Keratinocyte (primary cell): ENCODE results near the gene CFP. TPM values are rescaled to one million over a fixed set of nuclear protein-coding genes. Genes with fewer than 3 reads are reported as not detected.
A peak's percentile ranks its signal among the peaks of the same experiment; 100 is the strongest.

Source experiments
- DNase-seq: peaks from one replicate; pipeline ENCODE4 v3.0.0-alpha.2; 2011; ENCODE audit warnings: low read depth, missing footprints, low spot score
- FAIRE-seq: peaks from 2 replicates; lab custom pipeline; 2011; peaks lifted over from hg19 to GRCh38; lab: Jason Lieb, UNC
- H2AFZ ChIP-seq: 2 replicates; pipeline ENCODE4 v1.6.0; 2012; ENCODE audit warnings: low read length, control low read depth, inconsistent platforms; ENCODE audit not compliant: control insufficient read depth
- H3K27ac ChIP-seq: 2 replicates; pipeline ENCODE4 v1.5.1; 2011; ENCODE audit warnings: low read length; ENCODE audit not compliant: control insufficient read depth, insufficient read depth
- H3K27me3 ChIP-seq: 3 replicates; pipeline ENCODE4 v1.6.0; 2011; ENCODE audit warnings: low read length; ENCODE audit not compliant: control insufficient read depth, insufficient read depth; ENCODE audit errors: extremely low read depth
- H3K36me3 ChIP-seq, 2 experiments: 2 replicates in 1 of 2; 3 replicates in 1 of 2; pipeline ENCODE4 v1.5.1; 2011; ENCODE audit warnings: low read length in 2 of 2, mild to moderate bottlenecking in 1 of 2; ENCODE audit not compliant: control insufficient read depth in 2 of 2, insufficient read depth in 2 of 2; ENCODE audit errors: extremely low read depth in 1 of 2
- H3K4me1 ChIP-seq: 3 replicates; pipeline ENCODE4 v1.5.1; 2011; ENCODE audit warnings: low read length; ENCODE audit not compliant: control insufficient read depth, insufficient read depth; ENCODE audit errors: extremely low read depth
- H3K4me2 ChIP-seq: 3 replicates; pipeline ENCODE4 v1.6.0; 2011; ENCODE audit warnings: low read depth, low read length; ENCODE audit not compliant: control insufficient read depth, insufficient read depth; ENCODE audit errors: extremely low read depth
- H3K4me3 ChIP-seq, 3 experiments: fragments of 200-600 bp in 1 of 3; sonication (generic) in 1 of 3; 2 replicates in 2 of 3; 3 replicates in 1 of 3; pipeline ENCODE4 v1.5.1; 2011 to 2016; ENCODE audit warnings: low read length in 3 of 3, mild to moderate bottlenecking in 3 of 3, control low read depth in 2 of 3, inconsistent platforms in 1 of 3, low read depth in 1 of 3, mixed read lengths in 1 of 3, mixed run types in 1 of 3, moderate library complexity in 1 of 3; ENCODE audit not compliant: control insufficient read depth in 2 of 3, insufficient read depth in 2 of 3; ENCODE audit errors: extremely low read depth in 1 of 3
- H3K79me2 ChIP-seq: 2 replicates; pipeline ENCODE4 v1.6.0; 2012; ENCODE audit warnings: low read length; ENCODE audit not compliant: control insufficient read depth, insufficient read depth
- H3K9ac ChIP-seq: 3 replicates; pipeline ENCODE4 v1.6.0; 2011; ENCODE audit warnings: low read length; ENCODE audit not compliant: control insufficient read depth, insufficient read depth; ENCODE audit errors: extremely low read depth
- H3K9me1 ChIP-seq: 3 replicates; pipeline ENCODE4 v1.6.0; 2011; ENCODE audit warnings: low read length; ENCODE audit not compliant: control insufficient read depth, insufficient read depth; ENCODE audit errors: extremely low read depth
- H3K9me3 ChIP-seq: 2 replicates; pipeline ENCODE4 v1.5.1; 2012; ENCODE audit warnings: low read depth, low read length; ENCODE audit not compliant: control insufficient read depth
- H4K20me1 ChIP-seq: 3 replicates; pipeline ENCODE4 v1.6.0; 2011; ENCODE audit warnings: low read length; ENCODE audit not compliant: control insufficient read depth, insufficient read depth; ENCODE audit errors: extremely low read depth
- CTCF ChIP-seq, 3 experiments: IDR thresholded peaks in 1 of 3; conservative IDR thresholded peaks in 1 of 3; optimal IDR thresholded peaks in 1 of 3; 2 replicates in 2 of 3; 3 replicates in 1 of 3; pipeline versions ENCODE3 to v1.5.1; 2011; ENCODE audit warnings: low read length in 3 of 3, mild to moderate bottlenecking in 3 of 3, moderate library complexity in 2 of 3, control low read depth in 1 of 3, inconsistent platforms in 1 of 3; ENCODE audit not compliant: insufficient read depth in 2 of 3; ENCODE audit errors: extremely low read depth in 1 of 3
- EZH2 ChIP-seq: IDR thresholded peaks from one replicate; pipeline ENCODE4 v1.6.1; 2012; ENCODE audit warnings: inconsistent platforms, mild to moderate bottlenecking, low read length, moderate library complexity
- dilution Hi-C: fragments of 300-500 bp; cut with MboI; formaldehyde crosslinking; loops from one replicate; pipeline ENCODE4 v1.7.0; 2020; ENCODE audit warnings: low sequenced_read_pairs; ENCODE audit not compliant: extremely low pct_ligation_motif_present
- polyA plus RNA-seq, 5 experiments: library from polyadenylated mRNA; depleted of rRNA in 3 of 5; stranded (reverse) in 3 of 5; stranded (forward) in 1 of 5; unstranded in 1 of 5; fragments of >200 nt; gene quantifications; 1 replicate in 1 of 5; 2 replicates in 3 of 5; 3 replicates in 1 of 5; pipeline versions ENCODE4 v1.2.1 to v1.2.3, GENCODE V29; 2011 to 2012; ENCODE audit warnings: missing spikeins in 2 of 5, low read depth in 1 of 5, low replicate concordance in 1 of 5

CFP gene
- polyA plus RNA-seq, 1 donor (not counting 4 experiments of a cell fraction or from before 2014, with no cell fraction given): 0.04 TPM

GRCh38 chrX:47620303-47620685, 9.4 kb downstream of the CFP start:
- Histone ChIP-seq H3K9me3 (no peaks in the 10 kb centered on the region), H3K27me3 (peaks cover 10% of the 10 kb centered on the region)
- no peak for DNase-seq

GRCh38 chrX:47619486-47620302, 10.0 kb downstream of the CFP start, which contains the start of gene SYN1:
Gene SYN1 (minus strand): TSS chrX:47619857. CDS start chrX:47619728, 129 bp downstream.
- Histone ChIP-seq H3K4me3 (peak within 1 kb of the TSS in 2 of 3 experiments; percentile 15 to 22), H2AFZ (no peak within 1 kb of the TSS), H3K9me3 (no peaks in the 10 kb centered on the region), H3K79me2 (no peaks in the 10 kb centered on the region), H3K4me1 (no peaks in the 10 kb centered on the region), H3K9ac (no peak within 1 kb of the TSS), H3K36me3 (no peaks in the 10 kb centered on the region), H3K27ac (no peak within 1 kb of the TSS), H3K4me2 (no peak within 1 kb of the TSS), H3K9me1 (no peaks in the 10 kb centered on the region), H3K27me3 (peaks cover 10% of the 10 kb centered on the region), H4K20me1 (no peaks in the 10 kb centered on the region)
- FAIRE-seq (no peak), DNase-seq (no peak)
- peak in 1 of 3 experiments; percentile 39 for TF ChIP-seq CTCF (optimal IDR thresholded peaks at IDR 0.05 in 1 of 3, IDR thresholded peaks at IDR 0.05 in 1 of 3, conservative IDR thresholded peaks at IDR 0.05 in 1 of 3; ENCODE audit: extremely low read depth in 1 of 3, insufficient read depth in 2 of 3, low read length in 3 of 3)
- no peak for TF ChIP-seq EZH2
- dilution Hi-C loops: no loop called here

More at GRCh38 chrX:47620303-47620685, 9.4 kb downstream of the CFP start:
- Histone ChIP-seq H3K27ac (no peak overlapping the region), H3K4me2 (no peak overlapping the region), H3K9me1 (no peaks in the 10 kb centered on the region), H4K20me1 (no peaks in the 10 kb centered on the region), H3K4me3 (no peak overlapping the region), H3K9ac (no peak overlapping the region), H3K79me2 (no peaks in the 10 kb centered on the region), H3K4me1 (no peaks in the 10 kb centered on the region), H2AFZ (no peak overlapping the region), H3K36me3 (no peaks in the 10 kb centered on the region)
- no peak for FAIRE-seq
- TF ChIP-seq EZH2 (no peak), CTCF (optimal IDR thresholded peaks at IDR 0.05 in 1 of 3, IDR thresholded peaks at IDR 0.05 in 1 of 3, conservative IDR thresholded peaks at IDR 0.05 in 1 of 3; ENCODE audit: extremely low read depth in 1 of 3, insufficient read depth in 2 of 3, low read length in 3 of 3) (no peak)
- dilution Hi-C loops: no loop called here
